Stimulated activated naive B cell treated with anti-CD40 and anti-IgM and Interleukin-4, amounts not matched to agents 10 μg/mL and 1 μg/mL and 100 μg/mL, for 72 hours (primary cell): ENCODE measurements around the gene KDM5A.
"Not testable (repeated sequence)": the region's sequence is repeated elsewhere in the genome, so short reads cannot be mapped to it uniquely, and the experiment has no call there.

ENCODE experiments used
- ATAC-seq, 2 donors: fragments of 150-1000 bp; cut with Tn5 transposase; replicated peaks; 2 replicates each; pipeline ENCODE4 v1.10.0; 2021; ENCODE audit warnings: moderate library complexity in 1 of 2
- DNase-seq: peaks from one replicate; pipeline ENCODE4 v3.0.0; 2021
- H3K27ac Mint-ChIP-seq: one replicate; pipeline ENCODE4 v1.8.0; 2022; ENCODE audit warnings: mild to moderate bottlenecking, mixed read lengths
- H3K27me3 Mint-ChIP-seq, 2 donors: one replicate each; pipeline ENCODE4 v1.8.0; 2022; ENCODE audit warnings: mixed read lengths in 2 of 2
- H3K36me3 Mint-ChIP-seq, 2 donors: one replicate each; pipeline ENCODE4 v1.8.0; 2022; ENCODE audit warnings: mixed read lengths in 2 of 2, mild to moderate bottlenecking in 1 of 2
- H3K4me1 Mint-ChIP-seq, 2 donors: one replicate each; pipeline ENCODE4 v1.8.0; 2022; ENCODE audit warnings: mixed read lengths in 2 of 2, mild to moderate bottlenecking in 1 of 2
- H3K4me3 Mint-ChIP-seq, 2 donors: one replicate each; pipeline ENCODE4 v1.8.0; 2022; ENCODE audit warnings: mild to moderate bottlenecking in 2 of 2, mixed read lengths in 2 of 2, moderate library complexity in 1 of 2
- H3K9me3 Mint-ChIP-seq, 2 donors: one replicate each; pipeline ENCODE4 v1.8.0; 2022; ENCODE audit warnings: mixed read lengths in 2 of 2, mild to moderate bottlenecking in 1 of 2

KDM5A gene

GRCh38 chr12:254912-255311 is 134.2 kb downstream of the KDM5A start:
- Mint-ChIP-seq H3K36me3 (no peaks in the 10 kb centered on the region), H3K4me1 (no peaks in the 10 kb centered on the region), H3K27me3 (peaks cover 35 to 48% of the 10 kb centered on the region in 2 donors)

GRCh38 chr12:254039-254438 is 135.1 kb downstream of the KDM5A start:
- H3K4me3 Mint-ChIP-seq: no peak overlapping the region
- ATAC-seq (no peak), DNase-seq (no peak)
- no peaks in the 10 kb centered on the region for H3K4me1 Mint-ChIP-seq
- peaks cover 33 to 47% of the 10 kb centered on the region in 2 donors for H3K27me3 Mint-ChIP-seq
- H3K9me3 Mint-ChIP-seq: peaks cover under 1 to 1% of the 10 kb centered on the region in 2 donors
- H3K36me3 Mint-ChIP-seq: no peaks in the 10 kb centered on the region
- H3K27ac Mint-ChIP-seq: no peak overlapping the region

More at GRCh38 chr12:254912-255311, 134.2 kb downstream of the KDM5A start:
- Mint-ChIP-seq H3K4me3 (no peak overlapping the region), H3K27ac (no peak overlapping the region), H3K9me3 (no peaks in the 10 kb centered on the region)
- no peak for DNase-seq
- ATAC-seq: no peak

- H3K4me1 Mint-ChIP-seq: no peaks in the 10 kb centered on the region
- H3K27ac Mint-ChIP-seq: no peak overlapping the region
- peaks cover 33 to 46% of the 10 kb centered on the region in 2 donors for H3K27me3 Mint-ChIP-seq
- H3K4me3 Mint-ChIP-seq: no peak overlapping the region
- no peak for DNase-seq
- peaks cover 2 to 5% of the 10 kb centered on the region in 2 donors for H3K9me3 Mint-ChIP-seq
- no peak for ATAC-seq
- no peaks in the 10 kb centered on the region for H3K36me3 Mint-ChIP-seq
Measured at GRCh38 chr12:253116-253831, 135.8 kb downstream of the KDM5A start.

GRCh38 chr12:252636-253035 is 136.5 kb downstream of the KDM5A start:
- Mint-ChIP-seq H3K9me3 (peaks cover 6 to 10% of the 10 kb centered on the region in 2 donors), H3K27me3 (peaks cover 30 to 45% of the 10 kb centered on the region in 2 donors), H3K36me3 (peaks cover 0 to 2% of the 10 kb centered on the region in 2 donors), H3K27ac (no peak overlapping the region), H3K4me3 (no peak overlapping the region), H3K4me1 (no peaks in the 10 kb centered on the region)
- DNase-seq (no peak), ATAC-seq (no peak)

GRCh38 chr12:247271-247670 is 141.8 kb downstream of the KDM5A start:
- peaks cover 13 to 23% of the 10 kb centered on the region in 2 donors for H3K27me3 Mint-ChIP-seq
- H3K27ac Mint-ChIP-seq: no peak overlapping the region
- no peak overlapping the region for H3K4me3 Mint-ChIP-seq
- H3K4me1 Mint-ChIP-seq: no peaks in the 10 kb centered on the region
- peaks cover 4 to 6% of the 10 kb centered on the region in 2 donors for H3K36me3 Mint-ChIP-seq
- peaks cover 13 to 24% of the 10 kb centered on the region in 2 donors for H3K9me3 Mint-ChIP-seq
- DNase-seq (no peak), ATAC-seq (no peak)

- H3K36me3 Mint-ChIP-seq: peaks cover 4 to 6% of the 10 kb centered on the region in 2 donors
- DNase-seq: no peak
- ATAC-seq: no peak
Measured at GRCh38 chr12:243381-243780, 145.7 kb downstream of the KDM5A start.

GRCh38 chr12:242496-242895 is 146.6 kb downstream of the KDM5A start:
- ATAC-seq (no peak), DNase-seq (no peak)
- H3K36me3 Mint-ChIP-seq: peaks cover 2 to 6% of the 10 kb centered on the region in 2 donors
- H3K27me3 Mint-ChIP-seq: peaks cover 16 to 22% of the 10 kb centered on the region in 2 donors
- peaks cover 8 to 14% of the 10 kb centered on the region in 2 donors for H3K9me3 Mint-ChIP-seq
- no peaks in the 10 kb centered on the region for H3K4me1 Mint-ChIP-seq
- no peak overlapping the region for H3K27ac Mint-ChIP-seq
- no peak overlapping the region for H3K4me3 Mint-ChIP-seq

More at GRCh38 chr12:243381-243780, 145.7 kb downstream of the KDM5A start:
- Mint-ChIP-seq H3K27me3 (peaks cover 19 to 27% of the 10 kb centered on the region in 2 donors), H3K9me3 (peaks cover 12 to 19% of the 10 kb centered on the region in 2 donors), H3K4me3 (no peak overlapping the region), H3K4me1 (no peaks in the 10 kb centered on the region), H3K27ac (no peak overlapping the region)

GRCh38 chr12:241266-241665 is 147.9 kb downstream of the KDM5A start:
- Mint-ChIP-seq H3K27me3 (peaks cover 16 to 22% of the 10 kb centered on the region in 2 donors), H3K27ac (no peak overlapping the region), H3K4me3 (no peak overlapping the region), H3K36me3 (peaks cover 2 to 3% of the 10 kb centered on the region in 2 donors), H3K9me3 (peaks cover 6 to 8% of the 10 kb centered on the region in 2 donors), H3K4me1 (no peaks in the 10 kb centered on the region)
- no peak for ATAC-seq
- DNase-seq: no peak

GRCh38 chr12:240566-240965 is 148.6 kb downstream of the KDM5A start:
- Mint-ChIP-seq H3K27ac (no peak overlapping the region), H3K4me1 (no peaks in the 10 kb centered on the region), H3K36me3 (peaks cover 2 to 6% of the 10 kb centered on the region in 2 donors), H3K9me3 (peaks cover 10 to 13% of the 10 kb centered on the region in 2 donors), H3K4me3 (no peak overlapping the region), H3K27me3 (peaks cover 16 to 22% of the 10 kb centered on the region in 2 donors)
- DNase-seq (no peak), ATAC-seq (no peak)

- ATAC-seq (no peak), DNase-seq (no peak)
- Mint-ChIP-seq H3K27ac (no peak overlapping the region), H3K4me1 (no peaks in the 10 kb centered on the region), H3K36me3 (peaks cover 5 to 7% of the 10 kb centered on the region in 2 donors), H3K9me3 (peaks cover 12 to 13% of the 10 kb centered on the region in 2 donors), H3K27me3 (peaks cover 16 to 22% of the 10 kb centered on the region in 2 donors), H3K4me3 (no peak overlapping the region)
Measured at GRCh38 chr12:238736-239398, 150.3 kb downstream of the KDM5A start.

GRCh38 chr12:238116-238515 is 151.0 kb downstream of the KDM5A start:
- DNase-seq (no peak), ATAC-seq (no peak)
- peaks cover 5 to 7% of the 10 kb centered on the region in 2 donors for H3K36me3 Mint-ChIP-seq
- no peak overlapping the region for H3K4me3 Mint-ChIP-seq
- H3K27ac Mint-ChIP-seq: no peak overlapping the region
- H3K9me3 Mint-ChIP-seq: peaks cover 12 to 13% of the 10 kb centered on the region in 2 donors
- H3K27me3 Mint-ChIP-seq: peaks cover 10 to 16% of the 10 kb centered on the region in 2 donors
- H3K4me1 Mint-ChIP-seq: no peaks in the 10 kb centered on the region

- ATAC-seq (no peak), DNase-seq (no peak)
- H3K27me3 Mint-ChIP-seq: peaks cover 10 to 11% of the 10 kb centered on the region in 2 donors
- H3K4me3 Mint-ChIP-seq: no peak overlapping the region
- H3K27ac Mint-ChIP-seq: no peak overlapping the region
- H3K36me3 Mint-ChIP-seq: peaks cover 5 to 7% of the 10 kb centered on the region in 2 donors
- H3K4me1 Mint-ChIP-seq: no peaks in the 10 kb centered on the region
- H3K9me3 Mint-ChIP-seq: peaks cover 12 to 13% of the 10 kb centered on the region in 2 donors
Measured at GRCh38 chr12:237026-237815, 151.9 kb downstream of the KDM5A start.

GRCh38 chr12:236445-236844 is 152.7 kb downstream of the KDM5A start:
- Mint-ChIP-seq H3K9me3 (peaks cover 12 to 13% of the 10 kb centered on the region in 2 donors), H3K4me3 (no peak overlapping the region), H3K27ac (no peak overlapping the region), H3K36me3 (peaks cover 5 to 7% of the 10 kb centered on the region in 2 donors), H3K4me1 (no peaks in the 10 kb centered on the region), H3K27me3 (peaks cover 10% of the 10 kb centered on the region in 2 donors)
- no peak for DNase-seq
- no peak for ATAC-seq

- DNase-seq, H3K27ac Mint-ChIP-seq, H3K4me1 Mint-ChIP-seq, H3K4me3 Mint-ChIP-seq, ATAC-seq, H3K36me3 Mint-ChIP-seq: not testable (repeated sequence)
- peaks cover 12 to 13% of the 10 kb centered on the region in 2 donors for H3K9me3 Mint-ChIP-seq
- peaks cover 10% of the 10 kb centered on the region in 2 donors for H3K27me3 Mint-ChIP-seq
Measured at GRCh38 chr12:235967-236366, 153.2 kb downstream of the KDM5A start.
